ENCODE data around the gene CREB3L1. TPM values are rescaled to one million over a fixed set of nuclear protein-coding genes. Genes with fewer than 3 reads are reported as not detected.

CREB3L1 gene
- total RNA-seq, 1 experiment from 2014 or later = 3.3 TPM

DNA sequence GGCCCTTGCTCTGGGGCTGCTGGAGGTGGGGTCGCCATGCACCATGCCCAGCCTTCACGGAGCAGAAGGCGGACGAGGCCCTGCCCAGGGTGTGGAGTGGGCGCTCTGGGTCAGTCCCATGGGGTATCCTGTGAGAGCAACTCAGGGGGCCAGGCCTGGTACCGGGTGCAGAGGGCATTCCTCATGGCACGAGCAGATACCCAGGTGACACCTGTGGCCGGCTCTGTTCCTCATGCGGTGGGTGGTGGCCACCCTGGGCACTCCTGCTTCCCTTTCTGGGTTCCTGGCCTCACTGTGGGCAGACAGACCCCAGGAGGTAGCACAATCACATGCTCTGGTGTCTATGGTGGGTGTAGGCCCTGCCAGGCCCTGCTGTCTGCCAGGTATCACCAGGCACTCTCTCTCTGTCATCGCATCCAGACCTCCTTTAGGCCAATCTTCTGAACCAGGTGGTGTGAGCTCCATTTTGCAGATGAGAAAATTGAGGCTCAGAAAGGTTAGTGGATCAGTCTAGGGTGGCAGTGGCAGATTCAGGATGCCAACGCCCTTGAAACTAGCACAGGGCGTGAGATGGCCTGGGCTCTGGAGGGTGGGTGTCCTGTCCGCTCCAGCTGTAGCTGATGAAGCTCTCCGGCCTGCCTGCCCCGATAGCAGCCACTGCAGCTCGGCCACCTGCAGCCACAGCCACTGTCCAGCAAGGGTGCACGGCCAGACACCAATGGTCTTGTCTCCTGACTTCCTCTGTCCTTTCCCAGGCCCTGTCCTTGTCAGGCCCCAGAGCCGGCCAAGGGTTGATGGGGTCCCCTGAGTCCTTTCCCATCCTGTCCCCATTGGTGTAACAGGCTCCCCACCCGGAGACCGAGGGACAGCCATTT is 84.9 kb downstream of the CREB3L1 start:
- peaks cover 27 to 45% of the 10 kb centered on the region in 2 experiments for H3K4me1 Mint-ChIP-seq
- Histone ChIP-seq H2BK20ac (ENCODE audit: low read depth, low read length, poor library complexity, severe bottlenecking) (no peak overlapping the region), H3T11ph (ENCODE audit: low read length) (no peak overlapping the region), H3K9me3 (ENCODE audit: control insufficient read depth, low read depth, low read length) (no peaks in the 10 kb centered on the region), H4K20me1 (ENCODE audit: control insufficient read depth, insufficient read depth, insufficient read length) (no peaks in the 10 kb centered on the region), H2BK5ac (ENCODE audit: insufficient read length, low read length) (no peak overlapping the region), H3K27me3 (ENCODE audit: insufficient read depth, low read length) (no peaks in the 10 kb centered on the region), H3K23ac (ENCODE audit: insufficient read length, low read depth, low read length) (no peak overlapping the region), H2BK15ac (ENCODE audit: low read depth, low read length) (no peak overlapping the region), H3K18ac (ENCODE audit: insufficient read length, low read depth, low read length) (no peak overlapping the region), H3K79me1 (ENCODE audit: insufficient read depth, low read depth, low read length, poor library complexity, severe bottlenecking) (peaks cover 2% of the 10 kb centered on the region), H3K4me1 (ENCODE audit: insufficient read depth, low read length) (no peaks in the 10 kb centered on the region; the same call in 1 of the 2 replicates), H3K27ac (ENCODE audit: insufficient read length, low read depth, low read length) (no peak overlapping the region), H3K4ac (ENCODE audit: low read depth, low read length) (no peak overlapping the region), H3K79me2 (ENCODE audit: insufficient read depth, low read length) (no peaks in the 10 kb centered on the region; the same call in 1 of the 2 replicates), H3K4me2 (ENCODE audit: insufficient read depth, insufficient read length, low read length) (no peak overlapping the region), H2BK120ac (ENCODE audit: low read depth, low read length, poor library complexity, severe bottlenecking) (no peak overlapping the region), H2BK12ac (ENCODE audit: insufficient read length, low read depth, low read length) (no peak overlapping the region), H4K8ac (replicated peaks; ENCODE audit: insufficient read length, low read depth, low read length) (no peak overlapping the region), H3K23me2 (ENCODE audit: insufficient read length, low read depth, low read length, poor library complexity, severe bottlenecking) (no peaks in the 10 kb centered on the region), H3K9ac (ENCODE audit: extremely low read depth, insufficient read length, low read length) (no peak overlapping the region), H3K14ac (ENCODE audit: insufficient read depth, low read length) (no peak overlapping the region; the same call in 1 of the 2 replicates), H2AK5ac (ENCODE audit: insufficient read length, low read length) (no peak overlapping the region), H2AFZ (ENCODE audit: low read length) (no peak overlapping the region), H4K91ac (ENCODE audit: insufficient read length, low read depth, low read length) (no peak overlapping the region), H3K56ac (ENCODE audit: insufficient read length, low read depth, low read length) (no peak overlapping the region), H4K5ac (ENCODE audit: insufficient read length, low read depth, low read length) (no peak overlapping the region)
- TF ChIP-seq, protein P1, sequence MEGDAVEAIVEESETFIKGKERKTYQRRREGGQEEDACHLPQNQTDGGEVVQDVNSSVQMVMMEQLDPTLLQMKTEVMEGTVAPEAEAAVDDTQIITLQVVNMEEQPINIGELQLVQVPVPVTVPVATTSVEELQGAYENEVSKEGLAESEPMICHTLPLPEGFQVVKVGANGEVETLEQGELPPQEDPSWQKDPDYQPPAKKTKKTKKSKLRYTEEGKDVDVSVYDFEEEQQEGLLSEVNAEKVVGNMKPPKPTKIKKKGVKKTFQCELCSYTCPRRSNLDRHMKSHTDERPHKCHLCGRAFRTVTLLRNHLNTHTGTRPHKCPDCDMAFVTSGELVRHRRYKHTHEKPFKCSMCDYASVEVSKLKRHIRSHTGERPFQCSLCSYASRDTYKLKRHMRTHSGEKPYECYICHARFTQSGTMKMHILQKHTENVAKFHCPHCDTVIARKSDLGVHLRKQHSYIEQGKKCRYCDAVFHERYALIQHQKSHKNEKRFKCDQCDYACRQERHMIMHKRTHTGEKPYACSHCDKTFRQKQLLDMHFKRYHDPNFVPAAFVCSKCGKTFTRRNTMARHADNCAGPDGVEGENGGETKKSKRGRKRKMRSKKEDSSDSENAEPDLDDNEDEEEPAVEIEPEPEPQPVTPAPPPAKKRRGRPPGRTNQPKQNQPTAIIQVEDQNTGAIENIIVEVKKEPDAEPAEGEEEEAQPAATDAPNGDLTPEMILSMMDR (conservative IDR thresholded peaks at IDR 0.05) = no peak
- H3K4me3 Mint-ChIP-seq = peak overlapping the region in 1 of 2 experiments; percentile 8; a peak in 2 of 5 replicates
- no CpG with 5 or more reads among the region's 20 CpGs for WGBS (ENCODE audit: extremely low coverage, insufficient read length, low lambda C conversion rate)
- H3K27ac Mint-ChIP-seq = peak overlapping the region; percentile 29 to 84 (median 64); a peak in 5 of 7 replicates
- DNase-seq = no peak
- no peaks in the 10 kb centered on the region for H3K27me3 Mint-ChIP-seq (ENCODE audit: low read depth)
- peaks cover 0 to 2% (median 0%) of the 10 kb centered on the region in 3 experiments; a peak in 4 of 7 replicates for H3K36me3 Mint-ChIP-seq (ENCODE audit: insufficient read depth in 1 of 3, low read depth in 3 of 3)
- H3K9me3 Mint-ChIP-seq = no peaks in the 10 kb centered on the region
